GM19351 (cell line): ENCODE results near the gene MAP4K2.

Experiments
- ATAC-seq: cut with Tn5 transposase; IDR thresholded peaks from one replicate; pipeline ENCODE4 v1.9.1; 2021; ENCODE audit warnings: mild to moderate bottlenecking, moderate library complexity; ENCODE audit not compliant: unreplicated experiment

MAP4K2 gene

GRCh38 chr11:64793271-64794160, 9.5 kb downstream of the MAP4K2 start:
- no peak for ATAC-seq

GRCh38 chr11:64792482-64792881, 10.5 kb downstream of the MAP4K2 start:
- ATAC-seq: no peak

- ATAC-seq: no peak
Observed at GRCh38 chr11:64791781-64792291, 11.2 kb downstream of the MAP4K2 start.

GRCh38 chr11:64790205-64791095, 12.6 kb downstream of the MAP4K2 start:
- ATAC-seq: no peak

- ATAC-seq: no peak
Observed at GRCh38 chr11:64789331-64790204, 13.4 kb downstream of the MAP4K2 start.

GRCh38 chr11:64788321-64789215, 14.4 kb downstream of the MAP4K2 start:
- no peak for ATAC-seq

GRCh38 chr11:64787526-64788320, 15.3 kb downstream of the MAP4K2 start:
- no peak for ATAC-seq

- no peak for ATAC-seq
Observed at GRCh38 chr11:64786308-64786707, 16.7 kb downstream of the MAP4K2 start.

- ATAC-seq: no peak
Observed at GRCh38 chr11:64784813-64785581, 18.0 kb downstream of the MAP4K2 start.

- ATAC-seq: peak; percentile 82
Observed at GRCh38 chr11:64778473-64779298, 24.3 kb downstream of the MAP4K2 start, which contains the start of gene SF1. Gene SF1 (minus strand): TSS chr11:64778542. CDS start chr11:64778392, 150 bp downstream.

- ATAC-seq: peak; percentile 3
Observed at GRCh38 chr11:64778223-64778472, 24.9 kb downstream of the MAP4K2 start.

GRCh38 chr11:64777449-64778222, 25.4 kb downstream of the MAP4K2 start:
- ATAC-seq: no peak

- ATAC-seq: no peak
Observed at GRCh38 chr11:64776875-64777274, 26.1 kb downstream of the MAP4K2 start.

- ATAC-seq: no peak
Observed at GRCh38 chr11:64776425-64776824, 26.6 kb downstream of the MAP4K2 start.

- ATAC-seq: no peak
Observed at GRCh38 chr11:64774144-64774543, 28.9 kb downstream of the MAP4K2 start.

GRCh38 chr11:64772303-64773018, 30.6 kb downstream of the MAP4K2 start:
- no peak for ATAC-seq
